ENCODE results near the gene PHLDA3.
"Not testable (repeated sequence)": the region's sequence is repeated elsewhere in the genome, so short reads cannot be mapped to it uniquely, and the experiment has no call there.

Gene PHLDA3

GRCh38 chr1:201485184-201485774 lies 16.3 kb upstream of the PHLDA3 start:
- Histone ChIP-seq H3K27ac (ENCODE audit: low read length) (peak overlapping the region; percentile 100), H3K9ac (ENCODE audit: low read length in 2 of 2) (peak overlapping the region; percentile 7 to 42), H3K36me3 (ENCODE audit: control insufficient read depth in 2 of 2, insufficient read depth in 2 of 2, low read length in 2 of 2) (peaks cover 66 to 70% of the 10 kb centered on the region in 2 donors), H3K4me3 (ENCODE audit: low read length in 2 of 2) (no peak overlapping the region), H3K27me3 (ENCODE audit: control insufficient read depth in 1 of 2, insufficient read depth in 2 of 2, low read length in 2 of 2) (no peaks in the 10 kb centered on the region), H3K4me1 (ENCODE audit: control insufficient read depth, insufficient read depth, low read length) (peaks cover 70% of the 10 kb centered on the region), H3K9me3 (ENCODE audit: control insufficient read depth in 2 of 2, low read length in 2 of 2) (no peaks in the 10 kb centered on the region)

- Histone ChIP-seq H3K36me3 (ENCODE audit: control insufficient read depth in 2 of 2, insufficient read depth in 2 of 2, low read length in 2 of 2) (peaks cover 50 to 52% of the 10 kb centered on the region in 2 donors), H3K27me3 (ENCODE audit: control insufficient read depth in 1 of 2, insufficient read depth in 2 of 2, low read length in 2 of 2) (no peaks in the 10 kb centered on the region), H3K27ac (ENCODE audit: low read length) (peak overlapping the region; percentile 100), H3K4me3 (ENCODE audit: low read length in 2 of 2) (no peak overlapping the region), H3K9me3 (ENCODE audit: control insufficient read depth in 2 of 2, low read length in 2 of 2) (no peaks in the 10 kb centered on the region), H3K4me1 (ENCODE audit: control insufficient read depth, insufficient read depth, low read length) (peaks cover 52% of the 10 kb centered on the region), H3K9ac (ENCODE audit: low read length in 2 of 2) (no peak overlapping the region)
These were observed 14.5 kb upstream of the PHLDA3 start for GRCh38 chr1:201483373-201483949.

- H3K36me3 ChIP-seq (ENCODE audit: control insufficient read depth in 2 of 2, insufficient read depth in 2 of 2, low read length in 2 of 2): peaks cover 43 to 45% of the 10 kb centered on the region in 2 donors
- H3K9me3 ChIP-seq (ENCODE audit: control insufficient read depth in 2 of 2, low read length in 2 of 2): no peaks in the 10 kb centered on the region
- H3K27me3 ChIP-seq (ENCODE audit: control insufficient read depth in 1 of 2, insufficient read depth in 2 of 2, low read length in 2 of 2): no peaks in the 10 kb centered on the region
- H3K9ac ChIP-seq (ENCODE audit: low read length in 2 of 2): peak overlapping the region in 1 of 2 donors; percentile 51
- peak overlapping the region; percentile 100 for H3K27ac ChIP-seq (ENCODE audit: low read length)
- H3K4me1 ChIP-seq (ENCODE audit: control insufficient read depth, insufficient read depth, low read length): peaks cover 45% of the 10 kb centered on the region
- H3K4me3 ChIP-seq (ENCODE audit: low read length in 2 of 2): no peak overlapping the region
These were observed 13.8 kb upstream of the PHLDA3 start for GRCh38 chr1:201482755-201483154.

GRCh38 chr1:201481761-201482493 lies 12.9 kb upstream of the PHLDA3 start:
- peak overlapping the region in 1 of 2 donors; percentile 67 for H3K4me3 ChIP-seq (ENCODE audit: low read length in 2 of 2)

GRCh38 chr1:201481004-201481380 lies 12.0 kb upstream of the PHLDA3 start:
- Histone ChIP-seq H3K9ac (ENCODE audit: low read length in 2 of 2) (peak overlapping the region; percentile 24 to 58), H3K27ac (ENCODE audit: low read length) (peak overlapping the region; percentile 100), H3K4me3 (ENCODE audit: low read length in 2 of 2) (peak overlapping the region; percentile 13 to 67)

More at GRCh38 chr1:201481761-201482493, 12.9 kb upstream of the PHLDA3 start:
- Histone ChIP-seq H3K9me3 (ENCODE audit: control insufficient read depth in 2 of 2, low read length in 2 of 2) (no peaks in the 10 kb centered on the region), H3K9ac (ENCODE audit: low read length in 2 of 2) (peak overlapping the region in 1 of 2 donors; percentile 55), H3K4me1 (ENCODE audit: control insufficient read depth, insufficient read depth, low read length) (peaks cover 41% of the 10 kb centered on the region), H3K36me3 (ENCODE audit: control insufficient read depth in 2 of 2, insufficient read depth in 2 of 2, low read length in 2 of 2) (peaks cover 35 to 37% of the 10 kb centered on the region in 2 donors), H3K27me3 (ENCODE audit: control insufficient read depth in 1 of 2, insufficient read depth in 2 of 2, low read length in 2 of 2) (no peaks in the 10 kb centered on the region), H3K27ac (ENCODE audit: low read length) (peak overlapping the region; percentile 100)

GRCh38 chr1:201480231-201481003 lies 11.4 kb upstream of the PHLDA3 start:
- no peaks in the 10 kb centered on the region for H3K9me3 ChIP-seq (ENCODE audit: control insufficient read depth in 2 of 2, low read length in 2 of 2)
- H3K4me1 ChIP-seq (ENCODE audit: control insufficient read depth, insufficient read depth, low read length): peaks cover 33% of the 10 kb centered on the region
- H3K27ac ChIP-seq (ENCODE audit: low read length): peak overlapping the region; percentile 100
- peak overlapping the region; percentile 24 to 58 for H3K9ac ChIP-seq (ENCODE audit: low read length in 2 of 2)
- no peaks in the 10 kb centered on the region for H3K27me3 ChIP-seq (ENCODE audit: control insufficient read depth in 1 of 2, insufficient read depth in 2 of 2, low read length in 2 of 2)
- H3K36me3 ChIP-seq (ENCODE audit: control insufficient read depth in 2 of 2, insufficient read depth in 2 of 2, low read length in 2 of 2): peaks cover 21 to 22% of the 10 kb centered on the region in 2 donors
- peak overlapping the region; percentile 13 to 67 for H3K4me3 ChIP-seq (ENCODE audit: low read length in 2 of 2)

More at GRCh38 chr1:201481004-201481380, 12.0 kb upstream of the PHLDA3 start:
- Histone ChIP-seq H3K9me3 (ENCODE audit: control insufficient read depth in 2 of 2, low read length in 2 of 2) (no peaks in the 10 kb centered on the region), H3K27me3 (ENCODE audit: control insufficient read depth in 1 of 2, insufficient read depth in 2 of 2, low read length in 2 of 2) (no peaks in the 10 kb centered on the region), H3K36me3 (ENCODE audit: control insufficient read depth in 2 of 2, insufficient read depth in 2 of 2, low read length in 2 of 2) (peaks cover 27 to 28% of the 10 kb centered on the region in 2 donors), H3K4me1 (ENCODE audit: control insufficient read depth, insufficient read depth, low read length) (peaks cover 37% of the 10 kb centered on the region)

- H3K9me3 ChIP-seq (ENCODE audit: control insufficient read depth in 2 of 2, low read length in 2 of 2): no peaks in the 10 kb centered on the region
- peaks cover 10% of the 10 kb centered on the region in 2 donors for H3K36me3 ChIP-seq (ENCODE audit: control insufficient read depth in 2 of 2, insufficient read depth in 2 of 2, low read length in 2 of 2)
- no peaks in the 10 kb centered on the region for H3K27me3 ChIP-seq (ENCODE audit: control insufficient read depth in 1 of 2, insufficient read depth in 2 of 2, low read length in 2 of 2)
- H3K4me3 ChIP-seq (ENCODE audit: low read length in 2 of 2): no peak overlapping the region
- peak overlapping the region; percentile 100 for H3K27ac ChIP-seq (ENCODE audit: low read length)
- peaks cover 32% of the 10 kb centered on the region for H3K4me1 ChIP-seq (ENCODE audit: control insufficient read depth, insufficient read depth, low read length)
- H3K9ac ChIP-seq (ENCODE audit: low read length in 2 of 2): no peak overlapping the region
These were observed 10.3 kb upstream of the PHLDA3 start for GRCh38 chr1:201479201-201479730.

GRCh38 chr1:201478666-201479065 lies 9.7 kb upstream of the PHLDA3 start:
- H3K4me3 ChIP-seq (ENCODE audit: low read length in 2 of 2); H3K9ac ChIP-seq (ENCODE audit: low read length in 2 of 2); H3K9me3 ChIP-seq (ENCODE audit: control insufficient read depth in 2 of 2, low read length in 2 of 2); H3K36me3 ChIP-seq (ENCODE audit: control insufficient read depth in 2 of 2, insufficient read depth in 2 of 2, low read length in 2 of 2); H3K27ac ChIP-seq (ENCODE audit: low read length); H3K27me3 ChIP-seq (ENCODE audit: control insufficient read depth in 1 of 2, insufficient read depth in 2 of 2, low read length in 2 of 2): not testable (repeated sequence)
- peaks cover 32% of the 10 kb centered on the region for H3K4me1 ChIP-seq (ENCODE audit: control insufficient read depth, insufficient read depth, low read length)

GRCh38 chr1:201476670-201477344 lies 7.8 kb upstream of the PHLDA3 start:
- no peaks in the 10 kb centered on the region for H3K36me3 ChIP-seq (ENCODE audit: control insufficient read depth in 2 of 2, insufficient read depth in 2 of 2, low read length in 2 of 2)
- H3K9me3 ChIP-seq (ENCODE audit: control insufficient read depth in 2 of 2, low read length in 2 of 2): no peaks in the 10 kb centered on the region
- H3K27ac ChIP-seq (ENCODE audit: low read length): no peak overlapping the region
- no peak overlapping the region for H3K4me3 ChIP-seq (ENCODE audit: low read length in 2 of 2)
- H3K9ac ChIP-seq (ENCODE audit: low read length in 2 of 2): no peak overlapping the region
- no peaks in the 10 kb centered on the region for H3K27me3 ChIP-seq (ENCODE audit: control insufficient read depth in 1 of 2, insufficient read depth in 2 of 2, low read length in 2 of 2)
- H3K4me1 ChIP-seq (ENCODE audit: control insufficient read depth, insufficient read depth, low read length): peaks cover 19% of the 10 kb centered on the region
